GM21423 (cell line): ENCODE measurements around the gene PDIA4.
"Not testable (repeated sequence)": the region's sequence is repeated elsewhere in the genome, so short reads cannot be mapped to it uniquely, and the experiment has no call there.

Experiments used
- ATAC-seq: cut with Tn5 transposase; IDR thresholded peaks from one replicate; pipeline ENCODE4 v1.9.1; 2021; ENCODE audit warnings: mild to moderate bottlenecking, moderate library complexity; ENCODE audit not compliant: unreplicated experiment

PDIA4 gene

GRCh38 chr7:149028346-149029109 lies at the start of gene PDIA4:
Gene PDIA4, minus strand, starts transcription at chr7:149028505. Its CDS starts 97 bp downstream, at chr7:149028408.
- peak; percentile 90 for ATAC-seq

GRCh38 chr7:149077594-149077993 lies 49.3 kb upstream of the PDIA4 start:
- ATAC-seq: no peak

- ATAC-seq: no peak
These were observed 47.0 kb upstream of the PDIA4 start for GRCh38 chr7:149075286-149075685.

- no peak for ATAC-seq
These were observed 46.0 kb upstream of the PDIA4 start for GRCh38 chr7:149074116-149074885.

GRCh38 chr7:149072438-149072775 lies 44.1 kb upstream of the PDIA4 start:
- ATAC-seq: no peak

GRCh38 chr7:149071641-149072437 lies 43.5 kb upstream of the PDIA4 start:
- no peak for ATAC-seq

- no peak for ATAC-seq
These were observed 42.9 kb upstream of the PDIA4 start for GRCh38 chr7:149071182-149071635.

- ATAC-seq: no peak
These were observed 42.2 kb upstream of the PDIA4 start for GRCh38 chr7:149070372-149071125.

- no peak for ATAC-seq
These were observed 39.6 kb upstream of the PDIA4 start for GRCh38 chr7:149067869-149068268.

- ATAC-seq: no peak
These were observed 35.2 kb upstream of the PDIA4 start for GRCh38 chr7:149063476-149063875.

- ATAC-seq: not testable (repeated sequence)
These were observed 34.1 kb upstream of the PDIA4 start for GRCh38 chr7:149062217-149062899.

- ATAC-seq: no peak
These were observed 31.9 kb upstream of the PDIA4 start for GRCh38 chr7:149060156-149060555.

GRCh38 chr7:149053885-149054284 lies 25.6 kb upstream of the PDIA4 start:
- no peak for ATAC-seq

- no peak for ATAC-seq
These were observed 25.1 kb upstream of the PDIA4 start for GRCh38 chr7:149053384-149053783.

GRCh38 chr7:149050941-149051340 lies 22.6 kb upstream of the PDIA4 start:
- no peak for ATAC-seq

GRCh38 chr7:149048805-149049204 lies 20.5 kb upstream of the PDIA4 start:
- ATAC-seq: no peak

- ATAC-seq: no peak
These were observed 18.1 kb upstream of the PDIA4 start for GRCh38 chr7:149046416-149046815.

- no peak for ATAC-seq
These were observed 15.6 kb upstream of the PDIA4 start for GRCh38 chr7:149043936-149044335.

- no peak for ATAC-seq
These were observed 13.0 kb upstream of the PDIA4 start for GRCh38 chr7:149041350-149041749.

GRCh38 chr7:149038641-149039040 lies 10.3 kb upstream of the PDIA4 start:
- not testable (repeated sequence) for ATAC-seq
